GM19467 (cell line): ENCODE results near the gene DAPK2.

Experiments
- ATAC-seq: cut with Tn5 transposase; IDR thresholded peaks from one replicate; pipeline ENCODE4 v1.9.1; 2021; ENCODE audit warnings: mild to moderate bottlenecking, moderate library complexity; ENCODE audit not compliant: unreplicated experiment

Gene DAPK2

GRCh38 chr15:63877713-63878271 is 168.5 kb downstream of the DAPK2 start:
- ATAC-seq, result no peak

- ATAC-seq, result no peak
Observed at GRCh38 chr15:63876085-63876662, 170.1 kb downstream of the DAPK2 start.

GRCh38 chr15:63874616-63875015 is 171.7 kb downstream of the DAPK2 start:
- no peak for ATAC-seq

- ATAC-seq, result no peak
Observed at GRCh38 chr15:63872759-63873510, 173.3 kb downstream of the DAPK2 start.

- no peak for ATAC-seq
Observed at GRCh38 chr15:63870487-63871209, 175.6 kb downstream of the DAPK2 start.

- no peak for ATAC-seq
Observed at GRCh38 chr15:63870043-63870394, 176.3 kb downstream of the DAPK2 start.

GRCh38 chr15:63869371-63870042 is 176.8 kb downstream of the DAPK2 start:
- no peak for ATAC-seq

GRCh38 chr15:63864186-63864585 is 182.1 kb downstream of the DAPK2 start:
- ATAC-seq, result no peak

- no peak for ATAC-seq
Observed at GRCh38 chr15:63861946-63862517, 184.3 kb downstream of the DAPK2 start.

- no peak for ATAC-seq
Observed at GRCh38 chr15:63860555-63860954, 185.7 kb downstream of the DAPK2 start.

- no peak for ATAC-seq
Observed at GRCh38 chr15:63860155-63860554, 186.1 kb downstream of the DAPK2 start.

GRCh38 chr15:63858881-63859280 is 187.4 kb downstream of the DAPK2 start:
- ATAC-seq, result no peak

- ATAC-seq, result no peak
Observed at GRCh38 chr15:63858448-63858847, 187.8 kb downstream of the DAPK2 start.

- ATAC-seq, result no peak
Observed at GRCh38 chr15:63857461-63857856, 188.8 kb downstream of the DAPK2 start.
